NCI-H1417 treated with DMSO at 0.1 percent for 48 hours (cell line): Measurements from ENCODE around the gene PMCH.
"Not testable (repeated sequence)": the region's sequence is repeated elsewhere in the genome, so short reads cannot be mapped to it uniquely, and the experiment has no call there.

Source experiments
- DNase-seq: peaks from one replicate; lab custom pipeline; 2025; lab: John Stamatoyannopoulos, UW

PMCH gene

GRCh38 chr12:102197789-102198188 lies at the start of gene PMCH:
PMCH (minus strand) TSS chr12:102197833; CDS start chr12:102197770, 63 bp downstream.
- DNase-seq = no peak

GRCh38 chr12:102240859-102241258 lies 43.2 kb upstream of the PMCH start:
- not testable (repeated sequence) for DNase-seq

GRCh38 chr12:102234599-102234998 lies 37.0 kb upstream of the PMCH start:
- DNase-seq = no peak

- no peak for DNase-seq
Measured at GRCh38 chr12:102232446-102232845, 34.8 kb upstream of the PMCH start.

GRCh38 chr12:102232036-102232435 lies 34.4 kb upstream of the PMCH start:
- no peak for DNase-seq

GRCh38 chr12:102227954-102228353 lies 30.3 kb upstream of the PMCH start:
- no peak for DNase-seq

- no peak for DNase-seq
Measured at GRCh38 chr12:102220736-102221135, 23.1 kb upstream of the PMCH start.

- no peak for DNase-seq
Measured at GRCh38 chr12:102215992-102216691, 18.5 kb upstream of the PMCH start.

- DNase-seq = no peak
Measured at GRCh38 chr12:102204025-102204424, 6.4 kb upstream of the PMCH start.

GRCh38 chr12:102202556-102202955 lies 4.9 kb upstream of the PMCH start:
- DNase-seq = no peak

GRCh38 chr12:102201436-102202061 lies 3.9 kb upstream of the PMCH start:
- DNase-seq = no peak

- DNase-seq = no peak
Measured at GRCh38 chr12:102195826-102196225, 1.8 kb downstream of the PMCH start.

GRCh38 chr12:102182635-102183034 lies 15.0 kb downstream of the PMCH start:
- no peak for DNase-seq

- DNase-seq = no peak
Measured at GRCh38 chr12:102174761-102175160, 22.9 kb downstream of the PMCH start.

GRCh38 chr12:102174117-102174516 lies 23.5 kb downstream of the PMCH start:
- DNase-seq = no peak

GRCh38 chr12:102172436-102172835 lies 25.2 kb downstream of the PMCH start:
- DNase-seq = no peak

GRCh38 chr12:102171951-102172350 lies 25.7 kb downstream of the PMCH start:
- DNase-seq = no peak

- no peak for DNase-seq
Measured at GRCh38 chr12:102169922-102170621, 27.6 kb downstream of the PMCH start.

GRCh38 chr12:102167821-102168604 lies 29.6 kb downstream of the PMCH start:
- DNase-seq = no peak

GRCh38 chr12:102163383-102163782 lies 34.2 kb downstream of the PMCH start:
- no peak for DNase-seq

- not testable (repeated sequence) for DNase-seq
Measured at GRCh38 chr12:102155206-102155605, 42.4 kb downstream of the PMCH start.

- not testable (repeated sequence) for DNase-seq
Measured at GRCh38 chr12:102147062-102147587, 50.5 kb downstream of the PMCH start.
